ENCODE measurements around the gene RAI1.

GRCh38 chr17:17762744-17763105, 81.5 kb downstream of the RAI1 start:
- TF ChIP-seq CTCF (IDR thresholded peaks at IDR 0.05) (no peak), POLR2A (IDR thresholded peaks at IDR 0.05) (no peak)

All from esophagus squamous epithelium (tissue), 4 donors.